HG03378 (cell line): ENCODE results near the gene PRPF6.

Source experiments
- ATAC-seq: cut with Tn5 transposase; IDR thresholded peaks from one replicate; pipeline ENCODE4 v1.9.1; 2021; ENCODE audit warnings: mild to moderate bottlenecking, moderate library complexity; ENCODE audit not compliant: unreplicated experiment

Gene PRPF6

DNA sequence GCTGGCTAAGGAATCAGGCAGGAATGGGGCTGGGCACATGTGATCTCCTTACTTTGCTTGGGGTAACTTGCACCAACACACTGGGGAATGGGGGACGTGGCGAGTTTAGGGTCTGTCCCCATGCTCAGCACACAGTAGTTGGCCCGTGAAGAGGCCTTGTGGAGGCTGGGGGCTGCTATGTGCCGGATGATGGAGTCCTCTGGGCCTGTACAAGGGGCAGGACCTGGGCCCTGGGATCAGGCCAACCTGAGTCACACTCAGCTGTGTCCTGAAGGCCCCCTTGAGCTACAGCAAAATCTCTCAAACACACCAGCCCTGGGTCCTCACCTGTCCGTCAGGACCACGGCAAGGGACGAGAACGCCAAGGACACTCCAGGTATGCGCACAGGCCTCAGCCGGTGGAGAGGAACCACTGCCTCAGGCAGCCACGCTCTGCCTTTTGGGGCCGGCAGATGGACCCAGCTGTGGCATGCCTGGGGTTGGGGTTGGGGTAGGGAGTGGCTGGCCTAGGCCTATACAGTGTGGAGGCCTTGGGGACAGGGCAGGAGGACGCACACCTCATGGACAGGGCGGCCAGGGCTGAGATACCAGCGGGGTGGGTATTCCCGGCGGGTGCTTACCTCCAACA is 35.8 kb upstream of the PRPF6 start:
- ATAC-seq, result no peak

- no peak for ATAC-seq
These were observed 34.7 kb upstream of the PRPF6 start for GRCh38 chr20:63945921-63946920.

- ATAC-seq, result no peak
These were observed 33.8 kb upstream of the PRPF6 start for GRCh38 chr20:63946986-63947637.

GRCh38 chr20:63947638-63948456 is 33.1 kb upstream of the PRPF6 start:
- no peak for ATAC-seq

DNA sequence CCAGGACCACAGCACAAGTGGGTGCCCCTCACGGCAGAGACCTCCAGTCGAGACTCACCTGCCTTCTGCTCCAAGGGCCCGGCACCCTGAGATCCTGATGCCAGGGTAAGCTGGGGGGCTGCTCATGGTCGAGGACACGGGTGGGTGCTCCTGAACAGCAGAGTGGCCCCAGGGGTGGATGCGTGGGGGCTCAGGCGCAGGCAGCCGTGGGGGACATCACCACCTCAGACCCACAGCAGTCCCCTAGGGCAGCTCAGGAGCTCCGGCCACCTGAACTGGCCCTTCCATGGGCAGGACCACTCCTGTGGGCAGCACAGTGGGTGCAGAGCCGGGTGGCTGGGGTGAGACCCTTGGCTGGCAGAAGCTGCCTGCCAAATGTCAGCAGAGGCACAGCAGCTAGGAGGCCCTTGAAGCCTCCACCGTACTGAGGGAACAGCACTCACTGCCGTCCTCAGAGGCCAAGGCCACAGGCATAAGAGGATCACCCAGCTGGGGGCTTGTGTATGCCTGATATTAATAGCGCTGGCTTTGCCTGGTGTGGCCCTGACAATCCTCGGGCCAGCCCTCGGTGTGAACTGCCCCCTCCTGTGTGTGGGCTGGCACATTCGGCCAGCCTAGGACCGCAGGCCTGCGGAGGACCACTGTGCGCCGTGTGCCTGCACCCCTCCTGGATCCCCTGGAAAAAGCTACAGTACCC is 30.1 kb upstream of the PRPF6 start:
- ATAC-seq, result no peak

DNA sequence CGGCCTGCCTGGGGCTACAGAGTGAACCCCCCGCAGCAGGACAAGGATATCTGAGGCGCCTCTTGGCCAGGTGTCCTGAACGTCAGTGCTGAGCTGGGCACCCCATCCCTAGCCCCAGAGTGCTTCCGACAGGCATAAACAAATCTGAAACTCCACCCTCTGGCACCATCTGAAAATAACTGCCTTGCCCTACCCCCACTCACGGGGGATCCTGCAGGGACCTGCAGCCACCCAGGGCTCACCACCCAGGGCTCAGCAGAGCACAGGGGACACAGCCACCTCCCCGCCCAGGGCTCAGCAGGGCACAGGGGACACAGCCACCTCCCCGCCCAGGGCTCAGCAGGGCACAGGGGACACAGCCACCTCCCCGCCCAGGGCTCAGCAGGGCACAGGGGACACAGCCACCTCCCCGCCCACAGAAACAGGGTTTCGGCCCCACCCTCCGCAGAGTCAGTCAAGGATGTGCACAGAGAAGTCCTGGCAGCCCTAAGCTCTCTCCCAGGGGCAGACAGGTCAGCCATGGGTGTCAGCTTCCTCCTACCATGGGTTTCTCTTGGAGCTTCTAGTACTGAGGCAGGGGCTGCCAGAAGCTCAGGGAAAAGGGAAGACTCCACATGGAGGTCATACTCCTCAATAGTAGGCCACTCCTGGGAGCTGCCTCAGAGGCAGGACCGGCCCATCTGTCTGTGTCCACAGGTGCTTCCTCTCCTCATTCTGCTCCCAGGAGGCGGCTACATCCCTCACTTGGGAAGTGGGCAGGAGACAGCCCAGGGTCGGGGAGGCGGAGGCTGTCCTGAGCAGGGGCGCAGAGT is 29.3 kb upstream of the PRPF6 start:
- ATAC-seq, result no peak

DNA sequence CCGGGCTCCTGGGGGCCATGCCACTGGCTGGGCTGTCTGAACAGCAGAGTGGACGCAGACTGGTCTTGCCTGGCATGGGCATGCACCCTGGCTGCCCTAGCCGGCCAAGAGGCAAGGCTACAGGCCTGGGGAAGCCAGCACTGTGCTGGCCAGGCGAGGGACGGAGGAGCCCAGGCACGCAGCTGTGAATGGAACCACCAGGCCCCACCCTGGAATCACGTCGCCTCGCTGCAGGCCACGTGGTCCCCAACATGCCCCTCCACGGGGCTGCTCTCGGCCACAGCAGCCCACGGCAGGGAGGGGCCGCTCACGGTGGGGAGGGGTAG is 28.8 kb upstream of the PRPF6 start:
- ATAC-seq, result no peak

- no peak for ATAC-seq
These were observed 28.2 kb upstream of the PRPF6 start for GRCh38 chr20:63952769-63953168.

DNA sequence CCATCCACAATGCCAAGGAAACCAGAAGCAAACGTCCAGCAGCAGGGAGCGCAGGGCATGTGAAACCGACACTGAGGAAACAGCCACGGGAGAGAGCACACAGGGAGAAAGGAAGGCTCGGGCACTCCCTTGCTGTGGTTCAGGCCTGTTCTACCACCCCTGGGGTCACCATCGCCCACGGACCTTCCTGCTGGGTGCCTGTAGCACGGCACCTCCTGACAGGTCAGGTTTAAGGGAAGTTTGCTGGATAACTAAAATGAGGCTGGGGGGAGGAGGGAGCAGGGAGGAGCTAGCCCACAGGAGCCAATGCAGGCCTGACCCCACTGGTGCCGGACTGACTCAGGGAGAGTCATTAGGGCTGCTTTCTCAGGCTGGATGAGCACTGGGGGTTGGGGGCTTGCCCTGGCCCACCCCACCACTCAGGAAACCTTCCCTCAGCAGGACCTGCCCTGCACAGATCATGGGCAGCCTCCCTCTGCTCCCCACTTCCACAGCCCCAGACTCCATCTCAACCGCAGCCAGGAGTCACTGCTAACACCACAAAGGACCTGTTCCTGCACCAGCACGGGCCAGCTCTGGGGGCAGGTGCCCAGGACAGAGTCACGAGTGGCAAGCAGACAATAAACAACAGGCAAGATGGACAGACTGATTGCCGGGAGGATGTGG is 27.0 kb upstream of the PRPF6 start:
- no peak for ATAC-seq

DNA sequence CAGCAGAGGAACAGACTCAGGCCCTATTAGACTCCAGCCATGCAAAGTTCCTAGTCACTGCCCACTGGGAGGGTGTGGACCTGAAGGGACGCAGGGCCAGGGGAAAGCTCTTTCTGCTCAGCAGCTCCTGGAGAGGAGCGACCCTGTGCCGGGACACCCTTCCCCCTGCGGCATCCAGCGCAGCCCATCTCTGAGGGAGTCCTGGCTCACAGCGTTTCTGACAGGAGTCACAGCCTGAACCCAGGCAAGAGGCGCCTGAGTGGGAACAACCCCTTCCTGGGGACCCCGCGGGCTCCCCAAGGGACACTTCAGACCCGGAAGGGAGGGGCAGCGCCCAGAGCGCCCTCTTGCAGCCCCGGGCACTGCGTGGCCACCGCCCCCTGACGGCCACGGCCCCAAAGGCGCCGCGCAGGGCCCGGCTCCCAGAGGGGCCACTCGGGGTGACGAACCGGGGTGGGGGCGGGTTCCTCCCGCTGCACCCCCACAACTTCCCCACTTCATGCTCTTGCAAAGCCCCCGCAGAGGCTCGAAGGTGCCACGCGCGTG is 25.6 kb upstream of the PRPF6 start:
- ATAC-seq, result peak; percentile 15

GRCh38 chr20:63955827-63956663 is 24.9 kb upstream of the PRPF6 start, which contains the start of gene UCKL1:
Gene UCKL1 (minus strand): TSS chr20:63956416. CDS start chr20:63956372, 44 bp downstream.
- peak; percentile 60 for ATAC-seq

DNA sequence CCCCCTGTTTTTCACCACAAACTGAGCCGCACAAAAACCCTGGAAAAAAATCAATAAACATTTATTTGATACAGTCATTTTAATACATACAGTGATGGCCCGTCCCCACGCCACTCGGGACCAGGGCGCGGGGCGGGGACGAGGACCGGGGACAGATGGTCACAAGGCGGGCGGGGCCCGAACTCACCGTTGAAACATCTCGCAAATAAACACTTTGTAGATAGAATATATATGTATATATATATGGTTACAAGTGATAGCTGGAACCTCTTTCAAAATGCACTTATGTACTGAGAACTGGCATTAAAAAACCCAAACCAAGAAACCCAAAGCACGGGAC is 24.3 kb upstream of the PRPF6 start:
- peak; percentile 26 for ATAC-seq

DNA sequence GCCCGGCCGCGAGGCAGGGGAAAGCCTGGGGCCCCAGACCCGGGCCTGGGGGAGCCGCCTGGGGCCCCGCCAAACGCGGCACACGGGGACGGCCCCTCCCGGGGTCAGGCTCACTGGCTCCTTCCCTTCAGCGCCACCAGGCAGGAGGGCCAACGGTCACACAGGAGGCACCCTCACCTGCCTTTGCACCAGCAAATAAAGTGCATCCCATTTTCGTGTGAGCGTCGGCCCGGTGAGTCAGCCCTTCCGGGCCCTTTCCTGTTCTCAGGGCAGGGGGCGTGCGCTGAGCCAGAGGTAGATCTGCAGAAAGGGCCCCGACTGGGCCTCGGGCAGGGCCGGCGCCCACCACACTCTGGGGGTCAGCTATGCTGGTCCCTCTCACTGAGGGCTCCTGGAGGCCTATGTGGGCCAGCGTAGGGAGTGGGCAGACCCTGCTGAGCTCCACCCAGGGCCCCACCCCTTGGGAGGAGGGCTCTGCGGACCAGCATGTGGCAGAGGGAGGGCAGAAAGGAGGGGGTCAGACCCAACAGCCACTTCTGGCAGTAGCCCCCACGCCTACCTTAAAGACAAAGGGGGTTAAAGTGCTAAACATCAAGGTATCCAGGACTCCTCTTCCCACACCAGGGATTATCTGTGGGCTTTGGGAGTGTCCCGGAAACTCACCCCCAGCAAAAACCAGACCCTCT is 23.8 kb upstream of the PRPF6 start:
- ATAC-seq, result peak; percentile 17

DNA sequence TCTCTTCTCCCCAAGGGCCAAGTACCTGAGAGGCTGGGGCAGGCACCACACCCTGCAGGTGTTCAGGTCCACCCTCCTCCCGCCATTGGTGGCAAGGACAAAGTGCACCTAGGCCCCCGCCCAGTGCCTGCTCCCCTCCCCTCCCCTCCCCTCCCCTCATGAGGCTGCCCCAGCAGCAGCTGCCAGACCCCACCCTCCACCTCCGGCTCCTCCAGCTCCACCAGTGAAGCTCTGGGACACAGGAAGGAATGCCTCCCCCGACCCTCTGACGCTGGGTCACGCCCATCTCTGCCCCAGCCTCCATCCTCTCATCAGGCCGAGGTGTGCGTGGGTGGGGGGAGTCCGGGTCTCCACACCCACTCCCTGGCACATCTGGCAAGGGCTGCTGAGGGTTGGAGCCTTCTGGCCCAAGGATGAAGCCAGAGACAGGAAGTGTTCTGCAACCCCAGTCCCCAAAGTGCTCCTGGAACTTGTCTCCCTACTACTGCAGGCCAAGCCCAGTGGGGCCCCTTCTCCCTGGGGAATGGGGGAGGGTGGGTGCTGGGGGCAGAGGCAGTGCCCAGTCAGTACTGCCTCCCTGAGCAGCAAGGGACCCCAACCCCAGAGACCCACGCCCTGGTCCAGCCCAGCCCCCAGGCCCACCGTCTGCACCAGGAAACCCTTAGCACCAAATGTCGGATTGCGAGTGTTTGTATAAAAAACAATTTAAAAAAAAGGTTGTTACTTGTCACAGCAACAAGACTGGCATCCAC is 23.1 kb upstream of the PRPF6 start:
- no peak for ATAC-seq

GRCh38 chr20:63958471-63958870 is 22.5 kb upstream of the PRPF6 start:
- ATAC-seq, result no peak

GRCh38 chr20:63958964-63959698 is 21.8 kb upstream of the PRPF6 start:
- ATAC-seq, result no peak
